DMS153 (cell line): ENCODE results near the gene MTHFD1.

Experiments used
- DNase-seq: peaks from one replicate; lab custom pipeline; 2025; lab: John Stamatoyannopoulos, UW

MTHFD1 gene

DNA sequence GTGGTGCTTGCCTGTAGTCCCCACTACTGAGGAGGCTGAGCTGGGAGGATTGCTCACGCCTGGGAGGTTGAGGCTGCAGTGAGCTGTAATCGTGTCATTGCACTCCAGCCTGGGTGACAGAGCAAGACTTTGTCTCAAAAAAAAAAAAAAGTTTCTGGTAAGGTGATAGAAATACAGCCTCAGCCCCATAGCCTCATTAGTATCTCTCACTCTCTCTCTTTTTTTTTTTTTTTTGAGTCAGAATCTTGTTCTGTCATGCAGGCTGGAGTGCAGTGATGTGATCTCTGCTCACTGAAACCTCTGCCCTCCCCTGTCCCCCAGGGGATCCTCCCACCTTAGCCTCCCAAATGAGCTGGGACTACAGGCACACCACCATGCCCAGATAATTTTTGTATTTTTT is 19.2 kb downstream of the MTHFD1 start:
- DNase-seq = no peak

DNA sequence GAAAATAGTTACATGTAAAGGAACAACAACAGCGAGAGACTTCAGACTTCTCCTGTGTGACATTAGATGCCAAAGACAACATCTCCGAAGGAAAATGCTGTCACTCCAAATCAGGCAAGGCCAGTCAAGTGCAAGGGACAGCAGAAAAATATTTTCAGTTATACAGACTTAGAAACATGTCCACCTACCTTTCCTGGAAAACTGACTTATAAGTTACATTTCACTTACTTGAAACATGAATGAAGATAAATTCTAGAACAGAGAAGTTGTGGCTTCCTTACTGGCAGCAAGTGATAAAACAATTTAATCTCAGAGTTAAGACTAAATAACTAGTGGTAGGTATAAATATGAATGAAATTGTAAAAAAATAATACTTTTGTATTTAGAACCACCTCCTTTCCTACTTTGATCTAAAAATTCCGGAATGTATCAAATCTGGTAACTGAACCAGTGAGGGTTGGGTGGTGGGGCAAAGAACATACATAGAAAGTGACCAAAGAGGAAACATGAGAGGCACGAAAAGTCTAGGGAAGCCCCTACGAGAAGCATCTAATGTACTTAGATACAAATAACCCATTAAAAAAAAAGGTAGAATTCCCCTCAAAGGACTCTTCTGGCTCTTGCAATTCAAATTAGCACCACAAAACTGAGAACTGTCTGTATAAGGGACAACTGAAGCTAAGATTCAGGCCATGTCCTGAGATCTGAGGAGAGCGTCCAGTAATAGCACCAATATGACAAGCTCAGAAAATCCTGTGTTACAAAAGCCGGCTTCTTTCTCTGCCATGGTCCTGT is 21.2 kb downstream of the MTHFD1 start:
- DNase-seq = no peak

DNA sequence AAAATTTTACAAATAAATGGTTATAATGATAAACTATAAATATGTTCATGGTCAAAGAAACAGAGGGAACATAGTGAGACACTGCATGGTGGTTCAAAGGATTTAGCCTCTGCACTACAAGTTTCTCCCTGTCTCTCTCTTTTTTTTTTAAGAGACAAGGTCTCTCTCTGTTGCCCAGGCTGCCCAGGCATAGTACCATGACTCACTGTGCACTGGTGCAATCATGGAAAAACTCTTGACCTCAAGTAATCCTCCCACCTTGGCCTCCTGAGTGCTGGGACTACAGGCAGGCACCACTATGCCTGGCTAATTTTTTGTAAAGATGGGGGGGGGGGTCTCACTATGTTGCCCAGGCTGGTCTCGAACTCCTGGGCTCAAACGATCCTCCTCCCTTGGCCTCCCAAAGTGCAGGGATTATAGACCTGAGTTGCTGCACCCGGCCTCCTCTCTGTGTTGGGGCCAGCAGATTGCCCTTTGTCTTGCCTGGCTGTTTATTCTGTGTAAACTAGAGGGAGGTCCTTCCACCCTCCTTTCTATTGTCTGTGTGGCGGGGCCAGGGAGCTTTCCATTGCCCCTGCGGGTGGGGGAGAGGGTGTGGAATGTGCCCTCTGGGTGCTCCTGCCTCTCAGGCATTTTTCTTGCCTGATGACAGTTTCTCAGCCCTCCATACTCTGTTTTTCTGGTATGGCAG is 22.1 kb downstream of the MTHFD1 start:
- DNase-seq = no peak

DNA sequence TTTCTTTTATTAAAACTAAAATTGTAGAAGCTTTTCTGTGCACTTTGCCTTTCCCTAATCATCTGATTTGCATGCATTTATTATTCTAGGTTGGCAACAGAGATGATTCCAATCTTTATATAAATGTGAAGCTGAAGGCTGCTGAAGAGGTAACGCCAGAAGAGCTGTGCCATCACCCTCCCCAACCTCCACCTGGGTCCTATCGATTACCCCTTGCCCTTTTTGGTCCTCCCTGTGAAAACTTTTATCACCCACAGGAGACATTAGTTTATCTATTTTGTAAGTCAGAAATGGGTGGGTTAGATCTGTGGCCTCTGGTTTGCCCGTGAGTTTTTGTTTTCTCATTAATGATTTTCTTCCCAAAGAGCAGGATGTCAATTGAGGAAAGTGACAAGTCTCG is 22.8 kb downstream of the MTHFD1 start:
- no peak for DNase-seq

DNA sequence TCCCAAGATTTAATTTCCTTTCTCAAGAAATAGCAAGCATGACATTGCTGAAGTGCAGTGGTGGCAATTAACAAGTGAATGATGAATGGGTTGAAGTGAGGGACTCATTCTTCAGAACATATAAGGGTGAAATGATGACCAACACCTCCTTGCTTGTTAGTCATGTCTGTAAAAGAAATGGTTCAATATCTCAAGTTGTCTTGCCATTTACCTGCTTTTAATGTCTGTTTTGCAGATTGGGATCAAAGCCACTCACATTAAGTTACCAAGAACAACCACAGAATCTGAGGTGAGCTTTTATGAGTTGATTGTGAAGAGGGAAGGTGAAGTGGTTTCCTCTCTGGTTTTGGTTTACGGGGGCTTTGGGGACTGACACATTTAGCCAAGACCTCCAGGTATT is 24.1 kb downstream of the MTHFD1 start:
- no peak for DNase-seq

DNA sequence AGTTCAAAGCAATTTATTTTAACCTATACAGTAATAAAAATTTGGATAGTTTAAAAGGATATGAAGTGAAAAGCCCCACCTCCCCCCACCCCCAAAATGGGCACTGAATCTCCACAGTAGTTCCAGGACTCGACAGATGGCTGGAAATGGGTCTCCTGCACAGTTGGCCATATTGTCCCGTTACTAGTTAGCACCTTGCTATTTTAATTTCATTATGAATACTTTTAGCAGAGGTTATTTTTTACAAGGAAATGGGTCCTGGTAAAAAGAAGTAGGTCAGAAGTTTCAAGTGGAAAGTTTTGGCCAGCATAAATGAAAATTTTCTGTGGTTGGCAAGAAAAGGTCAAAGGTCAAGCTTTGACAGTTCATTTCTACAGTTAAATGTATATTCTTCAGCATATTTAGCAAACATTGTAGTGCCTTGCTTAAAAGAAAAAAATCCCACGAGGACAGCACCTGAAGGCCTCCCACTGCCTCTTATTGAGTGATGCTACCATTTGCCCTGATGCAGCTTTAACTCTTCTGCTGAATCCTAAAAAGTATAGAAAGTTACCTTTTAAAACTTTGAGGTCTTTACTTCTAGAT is 28.3 kb downstream of the MTHFD1 start:
- DNase-seq = no peak

DNA sequence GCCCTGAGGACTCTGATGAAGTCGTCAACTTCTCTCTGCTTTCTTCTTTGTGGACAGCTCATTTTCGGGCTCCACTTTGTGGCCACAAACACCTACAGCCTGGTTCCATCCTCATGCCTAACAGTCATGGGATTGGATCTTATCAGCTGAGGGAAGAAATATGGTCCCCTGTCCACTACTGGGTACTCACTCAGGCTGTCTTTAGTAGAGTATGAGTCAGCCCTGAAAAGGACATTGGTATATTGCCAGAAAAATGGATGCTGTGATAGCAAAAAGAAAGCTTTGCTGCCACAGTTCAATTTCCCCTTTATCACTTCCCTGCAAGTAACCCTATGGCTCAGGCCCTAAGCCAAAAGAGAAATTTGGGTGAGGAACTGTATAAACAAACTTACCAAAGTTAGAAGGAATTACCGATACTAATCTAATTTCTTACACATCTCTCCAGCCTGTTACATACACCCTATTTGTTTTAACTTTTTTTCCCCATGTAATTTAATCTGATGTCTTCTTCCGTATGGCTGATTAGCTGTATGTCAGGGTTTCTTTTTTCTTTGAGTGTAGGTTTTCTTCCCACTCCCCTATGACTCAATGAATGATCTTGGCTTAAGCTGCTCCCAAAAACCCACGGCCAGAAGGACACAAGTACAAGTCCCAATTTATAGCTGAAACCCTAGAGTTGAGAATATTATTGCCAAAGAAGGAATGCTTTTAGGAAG is 29.1 kb downstream of the MTHFD1 start:
- DNase-seq = no peak

DNA sequence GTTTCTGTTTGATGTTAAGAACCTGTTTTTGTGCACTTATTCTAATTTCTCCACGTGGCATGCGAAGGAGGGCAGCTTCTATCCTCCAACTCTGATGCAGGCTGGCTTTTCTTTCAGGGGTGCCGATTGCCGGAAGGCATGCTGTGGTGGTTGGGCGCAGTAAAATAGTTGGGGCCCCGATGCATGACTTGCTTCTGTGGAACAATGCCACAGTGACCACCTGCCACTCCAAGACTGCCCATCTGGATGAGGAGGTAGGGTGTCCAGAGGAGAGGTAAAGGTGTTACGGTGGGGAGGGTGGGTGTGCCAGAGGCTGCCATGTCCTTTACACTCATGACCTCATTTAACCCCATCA is 29.6 kb downstream of the MTHFD1 start:
- no peak for DNase-seq

DNA sequence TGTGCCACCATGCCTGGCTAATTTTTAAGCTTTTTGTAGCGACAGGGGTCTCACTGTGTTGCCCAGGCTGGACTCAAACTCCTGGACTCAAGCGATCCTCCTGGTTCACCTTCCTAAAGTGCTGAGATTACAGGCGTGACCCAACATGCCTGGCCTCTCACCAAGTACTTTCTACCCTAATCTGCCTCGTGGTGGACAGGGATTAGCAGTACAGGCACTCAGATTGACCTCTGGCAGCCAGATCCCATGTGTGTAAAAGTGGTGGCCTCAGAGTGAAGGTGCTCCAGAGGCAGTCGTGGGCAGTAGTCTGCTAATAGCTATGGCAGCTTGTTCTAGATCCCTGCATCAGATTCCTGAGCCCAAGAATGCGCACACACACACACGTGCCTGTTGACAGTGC is 30.9 kb downstream of the MTHFD1 start:
- DNase-seq = no peak

DNA sequence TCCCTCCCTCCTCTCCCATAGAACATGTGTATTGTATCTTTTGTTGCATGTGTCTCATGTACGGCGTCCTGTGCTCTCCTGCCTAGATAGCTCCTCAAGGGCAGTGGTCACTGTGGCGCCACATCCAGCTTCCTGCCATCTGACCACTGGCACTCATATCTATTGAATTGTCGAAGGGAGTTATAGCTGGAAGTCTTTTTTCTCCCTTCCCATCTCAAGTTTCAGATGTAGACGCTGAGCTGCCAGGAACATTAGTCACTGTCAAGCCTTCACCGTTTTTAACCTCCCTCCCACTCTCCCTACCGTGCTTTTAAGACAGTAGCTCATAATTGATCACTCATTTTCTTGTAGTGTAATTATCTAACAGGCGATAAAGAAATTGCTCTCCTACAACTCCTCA is 33.0 kb downstream of the MTHFD1 start:
- DNase-seq = no peak

DNA sequence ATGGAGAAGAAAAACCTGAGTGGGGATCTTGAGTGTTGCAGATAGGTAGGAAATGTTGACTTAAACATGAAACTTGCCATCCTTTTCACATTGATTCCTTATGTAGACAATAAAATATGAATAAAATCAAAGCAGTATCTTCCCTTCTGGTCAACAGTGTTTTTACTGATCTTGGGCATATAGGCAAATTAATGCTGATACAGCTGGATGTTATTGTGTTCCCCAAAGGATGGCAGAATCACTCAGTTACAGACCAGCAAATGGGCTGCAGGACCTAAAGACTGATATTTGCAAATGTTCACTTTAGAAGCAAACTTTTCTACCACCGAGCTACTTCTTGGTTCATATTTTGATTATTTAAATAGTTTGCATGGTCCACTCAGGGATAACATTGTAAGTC is 33.9 kb downstream of the MTHFD1 start:
- no peak for DNase-seq

DNA sequence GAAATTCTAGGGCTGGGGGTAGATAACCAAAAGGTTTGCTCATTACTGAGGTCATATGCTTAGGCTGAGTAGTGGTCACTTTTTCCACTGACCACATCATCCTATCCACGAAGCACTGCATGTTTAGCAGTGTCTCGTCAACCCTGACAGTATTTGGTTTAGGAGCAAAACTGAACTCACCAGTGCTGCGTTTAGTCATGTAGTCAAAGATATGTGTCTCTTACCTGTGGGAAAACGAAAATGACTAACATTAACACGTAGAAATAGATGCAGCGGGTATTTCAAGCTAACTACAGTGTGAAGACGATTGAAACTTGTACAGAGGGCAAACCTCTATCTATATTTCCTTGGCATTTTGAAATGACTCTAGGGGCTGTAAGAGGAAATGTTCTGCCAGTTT is 34.6 kb downstream of the MTHFD1 start:
- no peak for DNase-seq

DNA sequence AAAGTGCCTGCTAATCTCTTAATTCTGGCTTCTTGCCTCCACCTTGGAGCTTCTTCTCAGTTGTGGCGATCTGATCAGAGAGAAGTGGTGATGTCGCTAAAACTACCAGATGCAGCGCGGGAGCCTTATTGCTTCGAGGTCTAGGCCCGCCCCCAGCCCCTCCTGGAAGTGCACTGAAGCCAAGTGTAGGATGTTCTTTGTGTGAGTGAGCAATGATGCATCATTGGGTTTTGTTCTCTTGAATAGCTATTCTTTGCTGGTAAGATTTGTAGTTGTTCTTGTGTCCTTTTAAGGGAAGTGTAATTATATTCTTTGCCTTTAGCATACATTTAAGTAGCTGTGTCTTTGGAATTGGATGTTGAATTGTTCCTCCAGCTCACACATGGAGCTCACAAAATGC is 35.8 kb downstream of the MTHFD1 start:
- DNase-seq = no peak

DNA sequence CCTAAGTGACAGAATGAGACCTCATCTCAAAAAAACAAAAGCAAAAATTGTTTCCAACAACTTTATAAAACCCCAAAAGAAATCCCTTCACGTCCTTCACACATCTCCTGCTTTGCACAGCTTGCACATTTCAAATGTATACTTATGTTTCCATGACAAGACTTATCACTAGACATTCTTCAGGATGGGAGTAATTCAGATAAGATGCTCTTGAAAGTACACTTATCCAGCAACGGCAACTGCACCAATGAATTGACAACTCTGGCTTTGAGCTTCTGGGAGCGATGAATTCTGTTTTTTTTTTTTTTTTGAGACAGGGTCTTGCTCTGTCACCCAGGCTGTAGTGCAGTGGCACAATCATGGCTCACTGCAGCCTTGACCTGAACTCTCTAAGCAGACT is 46.4 kb downstream of the MTHFD1 start:
- DNase-seq = no peak

DNA sequence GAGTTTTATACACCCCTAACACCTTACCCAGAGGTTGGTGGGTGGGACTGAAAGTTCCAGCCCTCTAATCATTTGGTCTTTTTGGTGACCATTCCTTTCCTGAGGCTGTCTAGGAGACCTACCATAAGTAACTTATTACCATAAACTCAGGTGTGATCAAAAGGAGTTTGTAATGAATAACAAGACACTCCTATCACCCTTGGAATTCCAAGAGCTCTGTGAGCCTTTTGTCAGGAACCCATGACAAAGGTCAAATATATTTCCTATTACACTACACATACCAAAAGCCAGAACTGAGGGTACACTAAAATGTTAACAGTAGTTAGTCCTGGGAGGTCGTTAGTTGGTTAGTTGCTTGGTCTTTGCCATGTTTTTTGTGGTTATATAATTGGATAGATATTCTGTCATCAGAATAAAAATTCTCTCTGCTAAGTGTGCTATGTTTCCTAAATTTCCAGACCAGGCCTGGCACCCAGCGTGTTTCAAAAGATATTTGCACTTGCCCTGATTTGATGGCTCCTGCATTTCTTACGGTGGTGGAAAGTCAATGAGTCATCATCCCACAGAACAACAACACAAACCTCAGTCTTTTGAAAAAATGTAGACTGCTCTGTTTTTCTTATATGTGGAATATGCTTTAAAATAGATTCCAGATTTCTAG is 50.2 kb downstream of the MTHFD1 start:
- no peak for DNase-seq

DNA sequence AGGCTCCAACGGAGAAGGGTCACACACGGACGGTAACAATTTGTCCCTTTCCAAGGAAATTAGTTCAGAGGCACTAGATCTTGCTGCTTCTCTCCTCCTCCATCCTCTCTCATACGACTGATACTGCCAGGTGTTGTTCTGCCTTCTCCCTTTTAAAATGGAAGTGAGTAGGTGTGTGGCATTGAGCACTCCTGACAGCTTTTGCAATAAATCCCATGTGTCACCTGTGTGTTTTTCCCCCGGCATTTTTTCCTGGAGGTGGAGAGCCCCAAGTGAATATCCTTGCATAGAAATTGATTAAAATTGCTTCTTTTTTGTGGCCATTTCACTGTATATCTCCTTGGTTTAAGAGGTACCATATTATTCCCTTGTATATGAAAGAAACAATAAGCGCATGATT is 51.0 kb downstream of the MTHFD1 start:
- no peak for DNase-seq

DNA sequence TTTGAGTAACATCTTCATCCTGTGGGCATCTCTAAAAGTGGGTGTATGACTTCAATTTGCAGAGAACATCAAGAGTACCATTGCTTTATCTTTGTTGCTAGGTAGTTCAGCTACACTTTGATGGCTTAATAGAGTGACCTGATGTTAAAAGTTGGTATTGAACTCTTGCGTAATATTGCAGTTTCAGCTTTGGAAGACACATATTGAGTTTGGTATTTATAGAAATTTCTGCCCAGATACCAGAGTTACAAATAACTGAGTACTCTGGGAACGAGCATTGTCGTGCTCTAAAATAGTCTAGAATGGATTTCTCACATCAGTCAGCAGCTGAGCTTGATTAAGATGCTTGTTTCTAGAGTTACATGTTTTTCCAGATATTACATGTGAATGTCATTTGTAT is 52.3 kb downstream of the MTHFD1 start:
- no peak for DNase-seq

DNA sequence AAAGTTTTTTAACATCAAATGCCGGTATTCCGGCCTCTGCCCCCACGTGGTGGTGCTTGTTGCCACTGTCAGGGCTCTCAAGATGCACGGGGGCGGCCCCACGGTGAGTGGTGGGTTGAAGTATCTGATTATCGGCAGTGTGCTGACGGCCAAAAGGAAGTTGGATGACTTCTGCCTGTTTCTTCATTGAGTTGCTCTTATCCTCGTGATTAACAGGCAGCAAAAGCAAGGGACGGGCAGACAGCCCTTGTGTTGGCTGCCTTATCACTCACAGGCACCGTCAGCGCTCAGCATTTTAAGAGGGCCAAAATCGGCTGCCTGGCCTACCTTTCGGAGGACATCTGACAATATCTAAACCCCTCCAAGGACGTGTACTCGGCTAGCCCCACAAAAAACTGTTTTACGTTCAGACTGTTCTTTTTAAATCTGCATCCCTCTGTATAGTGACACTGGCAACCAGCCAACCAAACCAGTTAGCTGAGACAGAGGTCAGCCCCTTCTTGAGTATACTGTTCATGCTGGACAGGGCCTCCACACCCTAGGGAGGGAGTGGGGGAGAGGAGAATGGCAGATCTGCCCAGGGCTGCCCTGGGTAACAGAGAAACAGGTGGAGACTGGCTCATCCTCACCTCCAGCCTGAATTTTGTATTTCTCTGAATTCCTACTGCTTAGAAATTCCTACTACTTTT is 54.3 kb downstream of the MTHFD1 start:
- DNase-seq = no peak

DNA sequence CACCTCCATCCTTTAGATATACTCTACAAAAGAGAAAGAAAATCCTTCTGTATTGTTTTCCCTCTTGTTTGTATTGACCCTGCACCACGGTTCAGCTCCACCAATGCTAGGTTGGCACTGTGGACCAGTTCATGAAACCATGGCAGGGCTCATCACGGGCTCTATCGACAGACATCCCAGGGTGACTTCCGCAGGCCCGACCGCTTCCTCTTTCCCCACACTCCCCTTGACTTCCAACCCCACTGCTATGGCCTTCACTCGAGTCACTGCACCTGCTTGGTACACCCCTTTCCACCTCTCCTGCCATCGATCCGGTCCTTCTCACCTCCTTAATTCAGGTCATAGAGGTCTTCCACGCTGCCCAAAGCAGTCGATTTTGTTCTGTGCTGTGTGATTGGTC is 56.0 kb downstream of the MTHFD1 start:
- no peak for DNase-seq

DNA sequence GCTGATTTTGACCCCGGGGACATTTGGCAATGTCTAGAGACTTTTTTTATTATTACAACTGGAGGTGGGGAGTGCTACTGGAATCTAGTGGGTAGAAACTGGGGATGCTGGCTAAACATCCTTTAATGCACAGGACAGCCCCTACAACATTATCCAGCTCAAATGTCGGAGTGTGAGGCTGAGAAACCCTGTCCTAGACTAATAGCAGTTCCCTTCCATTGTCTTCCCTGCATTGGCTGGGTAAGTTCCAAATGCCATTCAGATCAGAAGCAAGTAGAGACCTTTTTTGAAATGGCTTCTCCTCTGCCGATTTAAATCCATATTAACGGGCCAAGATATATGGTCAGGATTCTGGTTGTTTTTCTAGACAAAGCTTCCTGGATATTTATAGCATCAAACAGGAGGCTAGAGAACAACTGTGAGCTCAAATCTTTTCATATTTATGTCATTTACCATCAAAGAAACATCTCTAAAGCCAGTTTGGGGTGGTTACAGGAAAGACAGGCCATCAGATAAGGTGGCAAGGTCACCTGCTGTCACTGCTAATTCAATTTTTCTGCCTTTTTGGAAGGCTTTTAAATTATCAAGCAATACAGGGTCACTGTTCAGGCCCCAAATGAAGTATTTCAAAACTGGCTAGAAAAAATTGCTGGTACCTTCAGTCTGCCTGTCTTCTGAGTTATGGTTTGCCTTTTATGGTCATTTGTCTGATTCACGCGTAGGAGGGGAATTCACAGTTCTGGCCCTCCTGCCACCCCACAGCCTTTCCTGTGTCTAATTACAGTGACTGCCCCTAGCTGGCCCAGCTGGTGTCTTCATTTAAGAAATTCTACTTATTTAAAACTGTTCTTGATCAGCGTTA is 57.1 kb downstream of the MTHFD1 start:
- no peak for DNase-seq
